GM19193 (cell line): ENCODE measurements around the gene SAP130.

Source experiments
- POLR2A ChIP-seq: IDR thresholded peaks from 4 replicates; pipeline ENCODE4 v1.6.1; 2011; ENCODE audit not compliant: insufficient read depth, insufficient read length; ENCODE audit errors: extremely low read depth

The SAP130 gene

GRCh38 chr2:127893033-127893432 lies 134.8 kb downstream of the SAP130 start:
- TF ChIP-seq POLR2A = no peak

DNA sequence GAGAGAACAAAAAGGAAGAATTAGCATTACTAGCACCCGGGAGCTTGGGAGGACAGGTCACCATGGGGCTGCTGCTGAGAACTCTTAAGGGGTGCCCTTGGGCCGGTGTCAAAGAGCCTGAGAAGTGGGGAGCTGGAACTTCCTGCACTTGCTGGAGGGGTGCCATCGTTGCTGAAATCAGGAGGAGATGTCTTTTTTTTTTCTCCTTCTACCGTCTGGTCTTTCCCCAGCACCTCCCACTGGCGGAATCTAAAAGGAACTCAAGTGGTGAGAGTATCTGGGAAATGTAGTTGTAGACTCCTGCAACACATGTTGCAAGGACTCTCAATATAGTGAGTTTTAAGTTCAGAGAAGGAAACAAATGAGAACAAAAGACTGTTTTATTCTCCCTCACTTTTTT lies 136.0 kb downstream of the SAP130 start:
- TF ChIP-seq POLR2A = no peak
